NCI-H1436 (cell line): ENCODE data around the gene GSK3A.
A peak's percentile ranks its signal among the peaks of the same experiment; 100 is the strongest.

Experiments used
- DNase-seq: peaks from one replicate; lab custom pipeline; 2025; lab: John Stamatoyannopoulos, UW

Gene GSK3A

DNA sequence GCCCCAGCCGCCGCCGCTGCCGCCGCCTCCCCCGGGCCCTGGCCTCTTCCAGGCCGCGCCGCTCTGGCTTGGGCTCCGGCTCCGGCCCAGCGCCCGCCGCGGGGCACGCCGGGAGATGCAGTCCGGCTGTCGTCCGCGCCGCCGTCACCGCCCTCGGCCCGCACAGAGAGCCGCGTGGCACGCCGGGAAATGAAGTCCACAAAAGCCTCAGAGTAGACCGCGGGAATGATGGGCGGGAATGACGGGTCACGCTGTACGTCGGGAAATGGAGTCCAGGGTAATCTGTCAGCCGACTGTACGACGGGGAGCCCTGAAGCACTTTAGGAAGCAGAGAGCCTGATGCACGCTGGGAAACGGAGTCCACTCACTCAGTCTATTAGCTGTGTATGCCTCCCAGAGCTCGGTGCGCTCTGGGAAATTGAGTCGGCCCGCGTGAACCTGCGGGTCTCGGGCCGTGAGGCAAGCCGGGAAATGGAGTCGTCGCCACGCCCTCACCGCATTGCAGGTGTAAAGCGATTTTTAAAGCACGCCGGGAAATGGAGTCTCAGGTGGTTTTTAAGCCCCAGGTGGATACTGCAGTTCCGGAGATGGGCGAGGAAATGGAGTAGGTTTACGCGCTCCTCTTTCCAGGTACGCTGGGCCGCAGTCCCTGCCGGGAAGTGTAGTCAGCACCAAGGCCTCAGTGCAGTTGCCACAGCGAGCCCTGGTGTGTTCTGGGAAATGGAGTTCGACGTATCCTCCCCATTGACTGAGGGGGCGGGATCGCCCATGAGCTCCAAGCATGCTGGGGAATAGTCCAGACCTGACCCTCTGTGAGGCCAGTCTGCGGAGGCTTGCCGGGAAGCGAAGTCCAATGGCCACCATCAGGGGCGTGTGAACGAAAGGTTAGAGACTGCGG, at the start of gene GSK3A:
Gene GSK3A, minus strand, starts transcription at position 91 of the 898 bp plus-strand sequence. CDS start 137 bp downstream, outside the sequence.
- DNase-seq: peak; percentile 100

DNA sequence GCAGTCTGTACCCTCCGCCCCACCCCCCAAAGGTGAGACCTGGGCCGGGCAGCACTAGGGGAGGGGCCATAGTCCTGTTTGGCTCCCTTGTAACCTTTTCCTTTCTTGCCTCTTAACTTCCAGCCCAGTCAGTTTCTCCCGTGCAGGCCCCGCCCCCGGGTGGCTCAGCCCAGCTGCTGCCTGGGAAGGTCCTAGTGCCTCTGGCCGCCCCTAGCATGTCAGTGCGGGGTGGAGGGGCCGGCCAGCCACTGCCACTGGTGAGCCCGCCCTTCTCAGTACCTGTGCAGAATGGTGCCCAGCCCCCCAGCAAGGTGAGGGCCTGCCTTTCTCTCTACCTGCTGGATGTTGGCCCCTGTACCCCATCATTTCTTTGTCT, 49.0 kb upstream of the GSK3A start:
- DNase-seq: no peak

DNA sequence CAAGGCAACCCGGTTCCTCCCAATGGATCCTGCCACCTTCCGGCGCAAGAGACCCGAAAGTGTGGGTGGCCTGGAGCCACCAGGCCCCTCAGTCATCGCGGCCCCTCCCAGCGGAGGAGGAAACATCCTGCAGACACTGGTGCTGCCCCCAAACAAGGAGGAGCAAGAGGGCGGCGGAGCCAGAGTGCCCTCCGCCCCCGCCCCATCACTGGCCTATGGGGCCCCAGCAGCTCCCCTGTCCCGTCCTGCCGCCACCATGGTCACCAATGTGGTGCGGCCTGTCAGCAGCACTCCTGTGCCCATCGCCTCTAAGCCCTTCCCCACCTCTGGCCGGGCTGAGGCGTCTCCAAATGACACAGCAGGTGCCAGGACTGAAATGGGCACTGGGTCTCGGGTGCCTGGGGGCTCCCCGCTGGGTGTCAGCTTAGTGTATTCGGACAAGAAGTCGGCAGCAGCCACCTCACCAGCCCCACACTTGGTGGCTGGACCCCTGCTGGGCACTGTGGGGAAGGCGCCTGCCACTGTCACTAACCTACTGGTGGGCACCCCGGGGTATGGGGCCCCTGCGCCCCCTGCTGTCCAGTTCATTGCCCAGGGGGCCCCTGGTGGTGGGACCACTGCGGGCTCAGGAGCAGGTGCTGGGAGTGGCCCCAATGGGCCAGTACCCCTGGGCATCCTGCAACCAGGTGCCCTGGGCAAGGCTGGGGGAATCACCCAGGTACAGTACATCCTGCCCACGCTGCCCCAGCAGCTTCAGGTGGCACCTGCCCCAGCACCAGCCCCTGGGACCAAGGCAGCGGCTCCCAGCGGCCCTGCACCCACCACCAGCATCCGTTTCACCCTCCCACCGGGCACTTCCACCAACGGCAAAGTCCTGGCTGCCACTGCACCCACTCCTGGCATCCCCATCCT, 48.4 kb upstream of the GSK3A start:
- no peak for DNase-seq

DNA sequence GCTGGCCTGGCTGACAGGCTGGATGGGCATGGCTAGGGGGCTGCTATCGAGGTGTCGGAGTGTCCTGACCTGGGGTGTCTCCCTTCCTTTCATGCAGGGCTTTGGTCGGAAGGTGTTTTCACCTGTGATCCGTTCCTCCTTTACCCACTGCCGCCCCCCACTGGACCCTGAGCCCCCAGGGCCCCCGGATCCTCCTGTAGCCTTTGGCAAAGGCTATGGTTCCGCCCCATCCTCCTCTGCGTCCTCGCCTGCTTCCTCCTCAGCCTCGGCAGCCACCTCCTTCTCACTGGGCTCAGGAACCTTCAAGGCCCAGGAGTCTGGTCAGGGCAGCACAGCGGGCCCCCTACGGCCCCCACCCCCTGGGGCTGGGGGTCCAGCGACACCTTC, 47.7 kb upstream of the GSK3A start:
- no peak for DNase-seq

- no peak for DNase-seq
These were observed 47.2 kb upstream of the GSK3A start for GRCh38 chr19:42289556-42290041.

DNA sequence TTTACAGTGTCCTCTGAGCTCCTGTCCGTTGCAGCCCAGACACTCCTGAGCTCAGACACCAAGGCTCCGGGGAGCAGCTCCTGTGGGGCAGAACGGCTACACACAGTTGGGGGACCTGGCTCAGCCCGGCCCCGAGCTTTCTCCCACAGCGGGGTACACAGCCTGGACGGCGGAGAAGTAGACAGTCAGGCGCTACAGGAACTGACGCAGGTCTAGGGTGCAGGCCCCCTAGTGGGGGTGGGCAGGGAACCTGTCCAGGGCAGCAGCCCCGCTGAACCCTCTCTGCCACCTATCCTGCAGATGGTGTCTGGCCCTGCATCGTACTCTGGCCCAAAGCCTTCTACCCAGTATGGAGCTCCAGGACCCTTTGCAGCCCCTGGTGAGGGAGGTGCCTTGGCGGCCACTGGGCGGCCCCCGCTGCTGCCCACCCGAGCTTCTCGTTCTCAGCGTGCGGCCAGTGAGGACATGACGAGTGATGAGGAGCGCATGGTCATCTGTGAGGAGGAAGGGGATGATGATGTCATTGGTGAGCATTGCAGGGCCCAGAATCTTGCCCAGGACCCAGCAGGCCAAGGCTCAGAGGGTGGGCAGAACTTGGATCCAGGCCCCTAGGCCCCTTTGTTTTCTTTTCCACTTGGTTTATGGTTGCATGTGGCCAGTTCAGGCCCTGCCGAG, 46.6 kb upstream of the GSK3A start:
- no peak for DNase-seq

DNA sequence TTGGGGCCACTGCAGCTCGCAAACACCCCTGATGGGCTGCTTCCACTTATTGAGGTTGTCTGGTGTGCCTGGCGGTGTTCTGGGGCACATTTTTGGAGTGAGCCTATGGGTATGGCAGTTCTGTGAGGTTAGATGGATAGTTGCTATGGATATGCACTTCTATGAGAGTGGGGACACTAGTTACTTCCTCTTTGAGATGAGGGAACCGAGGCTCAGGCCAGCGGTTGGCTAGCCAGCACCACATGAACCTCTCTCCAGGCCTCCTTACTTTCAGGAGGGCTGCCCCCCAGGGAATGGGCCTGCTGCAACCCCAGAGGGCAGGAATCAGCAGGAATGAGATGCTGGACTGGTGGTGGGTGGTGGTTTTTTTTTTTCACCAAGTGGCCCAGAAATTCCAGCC, 46.0 kb upstream of the GSK3A start:
- no peak for DNase-seq

GRCh38 chr19:42287827-42288107, 45.4 kb upstream of the GSK3A start:
- no peak for DNase-seq

DNA sequence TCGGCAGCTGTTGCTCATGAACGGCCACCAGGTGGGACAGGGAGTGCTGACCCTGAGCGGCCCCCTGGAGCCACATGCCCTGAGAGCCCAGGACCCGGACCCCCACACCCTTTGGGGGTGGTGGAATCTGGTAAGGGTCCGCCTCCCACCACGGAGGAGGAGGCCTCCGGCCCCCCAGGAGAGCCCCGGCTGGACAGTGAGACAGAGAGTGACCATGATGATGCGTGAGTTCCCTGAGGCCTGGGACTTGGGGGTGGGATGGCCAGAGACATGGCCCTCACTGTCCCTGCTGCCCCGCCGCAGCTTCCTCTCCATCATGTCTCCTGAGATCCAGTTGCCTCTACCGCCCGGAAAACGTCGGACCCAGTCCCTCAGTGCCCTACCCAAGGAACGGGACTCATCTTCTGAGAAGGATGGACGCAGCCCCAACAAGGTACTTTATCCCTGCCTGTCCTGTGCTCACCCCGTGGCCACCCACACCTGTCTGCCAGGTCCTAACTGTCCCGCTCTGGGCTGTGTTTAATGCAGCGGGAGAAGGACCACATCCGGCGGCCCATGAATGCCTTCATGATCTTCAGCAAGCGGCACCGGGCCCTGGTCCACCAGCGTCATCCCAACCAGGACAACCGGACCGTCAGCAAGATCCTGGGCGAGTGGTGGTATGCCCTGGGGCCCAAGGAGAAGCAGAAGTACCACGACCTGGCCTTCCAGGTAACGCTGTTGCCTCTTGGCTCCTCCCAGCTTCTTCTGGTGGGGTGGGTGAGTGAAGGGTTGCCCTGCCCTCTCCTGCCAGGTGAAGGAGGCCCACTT, 44.8 kb upstream of the GSK3A start:
- no peak for DNase-seq

DNA sequence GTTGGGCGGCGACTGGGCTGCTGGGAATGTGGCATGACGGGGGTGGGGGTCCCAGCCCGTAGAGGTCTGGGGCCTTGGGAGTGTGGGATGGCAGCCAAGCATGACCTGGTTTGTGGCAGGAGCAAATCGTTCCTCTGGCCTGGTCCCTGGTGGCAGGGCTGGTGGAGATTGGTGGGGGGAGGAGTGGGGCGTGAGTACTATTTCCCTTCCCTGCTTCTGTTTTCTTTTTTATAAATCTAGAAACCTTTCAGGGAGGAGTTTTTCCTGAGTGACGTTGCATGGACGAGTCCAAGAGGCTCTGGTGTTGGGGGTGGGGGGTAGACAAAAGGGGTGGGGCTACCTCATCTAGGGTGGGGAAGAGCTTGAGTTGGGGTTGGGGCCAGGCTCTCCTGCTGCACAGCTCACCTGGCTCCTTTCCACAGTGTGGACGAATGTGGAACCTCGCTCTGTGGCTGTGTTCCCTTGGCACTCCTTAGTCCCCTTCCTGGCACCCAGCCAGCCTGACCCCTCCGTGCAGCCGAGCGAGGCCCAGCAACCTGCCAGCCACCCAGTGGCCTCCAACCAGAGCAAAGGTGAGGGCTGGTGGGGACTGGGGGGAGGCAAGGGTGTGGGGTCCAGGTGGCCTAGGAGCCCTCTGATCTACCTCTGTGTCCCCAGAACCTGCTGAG, 44.1 kb upstream of the GSK3A start:
- no peak for DNase-seq

- DNase-seq: no peak
These were observed 43.6 kb upstream of the GSK3A start for GRCh38 chr19:42285988-42286348.

- DNase-seq: no peak
These were observed 43.1 kb upstream of the GSK3A start for GRCh38 chr19:42285541-42285941.

- DNase-seq: no peak
These were observed 42.4 kb upstream of the GSK3A start for GRCh38 chr19:42284591-42285341.

GRCh38 chr19:42284066-42284501, 41.7 kb upstream of the GSK3A start:
- peak; percentile 81 for DNase-seq

DNA sequence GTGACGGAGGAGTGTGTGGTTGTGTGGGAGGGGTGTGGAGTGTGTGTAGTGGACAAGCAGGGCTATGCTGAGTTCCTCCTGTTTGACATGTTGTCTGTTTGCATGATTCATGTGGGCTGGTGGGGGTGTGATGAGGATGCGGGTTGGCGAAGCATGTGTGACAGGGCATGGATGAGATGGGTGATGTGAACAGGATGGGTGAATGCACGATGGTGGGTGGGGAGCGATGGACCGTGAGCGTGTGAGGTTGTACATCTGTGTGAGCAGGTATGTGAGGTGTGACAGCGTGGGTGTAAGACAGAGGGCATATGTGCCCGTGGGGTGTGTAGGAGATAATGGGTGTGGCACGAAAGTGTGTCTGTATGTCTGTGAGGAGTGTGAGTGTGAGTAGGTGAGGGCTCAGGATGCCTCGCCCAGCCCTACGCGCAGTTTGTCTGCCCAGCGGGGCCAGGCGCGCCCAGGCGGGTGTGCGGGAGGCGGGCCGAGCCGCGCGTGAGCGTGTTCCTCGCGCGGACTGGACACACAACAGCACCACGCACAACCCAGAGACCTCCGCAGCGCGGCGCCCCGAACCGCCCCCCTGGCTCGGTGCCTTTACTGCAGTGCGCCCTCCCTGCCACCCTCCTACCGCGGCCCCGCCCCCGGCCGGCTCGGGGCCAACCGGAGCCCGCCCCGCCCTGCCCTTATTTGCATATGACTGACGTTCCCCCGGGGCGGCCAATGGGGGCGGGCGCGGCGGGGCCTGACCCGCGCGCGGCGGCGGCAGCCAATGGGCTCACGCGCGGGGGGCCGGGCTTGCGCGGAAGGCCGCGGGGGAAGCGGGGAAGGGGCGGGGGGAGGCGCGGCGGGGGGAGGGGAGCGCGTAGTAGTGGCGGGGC, 41.0 kb upstream of the GSK3A start:
- peak; percentile 96 for DNase-seq

GRCh38 chr19:42282819-42283187, 40.4 kb upstream of the GSK3A start:
- DNase-seq: no peak

DNA sequence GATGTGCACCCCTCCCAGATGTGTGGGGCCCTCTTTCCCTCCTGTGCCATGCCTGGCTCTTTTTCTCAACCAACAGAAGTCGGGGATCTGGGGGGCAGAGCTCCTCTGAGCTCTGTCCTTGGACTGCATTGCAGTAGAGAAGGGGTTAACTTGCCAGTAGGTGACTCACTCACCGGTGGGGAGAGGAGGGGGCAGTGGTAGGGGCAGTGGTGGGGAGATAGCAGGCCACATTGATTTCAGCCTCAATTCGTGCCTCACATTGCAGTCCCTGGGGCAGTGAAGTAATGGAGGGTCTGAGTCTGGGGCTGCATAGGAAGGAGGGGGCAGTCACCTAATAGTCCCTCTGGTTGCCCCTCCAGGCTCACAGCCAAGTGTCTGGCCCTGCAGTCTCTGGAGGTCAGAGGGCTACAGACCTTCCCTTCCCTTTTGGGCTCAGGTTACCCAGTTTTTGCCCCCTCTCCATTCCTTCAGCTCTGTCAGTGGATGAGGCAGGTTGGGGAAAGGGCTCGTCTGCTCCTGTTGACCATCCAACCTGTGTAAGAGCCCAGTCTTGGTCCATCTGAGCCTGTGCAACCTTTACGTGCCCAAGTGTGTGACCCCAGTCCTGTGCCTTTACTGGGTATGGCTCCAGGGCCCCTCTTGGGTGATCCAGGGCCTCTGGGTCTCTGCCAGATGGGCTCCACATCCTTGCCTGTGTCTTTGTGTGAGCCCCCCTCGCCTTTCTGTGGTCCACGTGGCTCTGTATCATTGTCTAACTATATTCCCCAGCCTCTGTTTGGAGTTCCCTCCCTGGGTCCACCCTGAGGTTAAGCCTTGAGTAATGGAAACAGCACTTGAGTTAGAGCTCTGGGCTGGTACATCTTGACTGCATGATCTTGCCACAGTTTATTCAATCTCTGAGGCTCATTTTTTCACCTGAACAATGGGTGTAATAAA, 39.7 kb upstream of the GSK3A start:
- DNase-seq: peak; percentile 14

DNA sequence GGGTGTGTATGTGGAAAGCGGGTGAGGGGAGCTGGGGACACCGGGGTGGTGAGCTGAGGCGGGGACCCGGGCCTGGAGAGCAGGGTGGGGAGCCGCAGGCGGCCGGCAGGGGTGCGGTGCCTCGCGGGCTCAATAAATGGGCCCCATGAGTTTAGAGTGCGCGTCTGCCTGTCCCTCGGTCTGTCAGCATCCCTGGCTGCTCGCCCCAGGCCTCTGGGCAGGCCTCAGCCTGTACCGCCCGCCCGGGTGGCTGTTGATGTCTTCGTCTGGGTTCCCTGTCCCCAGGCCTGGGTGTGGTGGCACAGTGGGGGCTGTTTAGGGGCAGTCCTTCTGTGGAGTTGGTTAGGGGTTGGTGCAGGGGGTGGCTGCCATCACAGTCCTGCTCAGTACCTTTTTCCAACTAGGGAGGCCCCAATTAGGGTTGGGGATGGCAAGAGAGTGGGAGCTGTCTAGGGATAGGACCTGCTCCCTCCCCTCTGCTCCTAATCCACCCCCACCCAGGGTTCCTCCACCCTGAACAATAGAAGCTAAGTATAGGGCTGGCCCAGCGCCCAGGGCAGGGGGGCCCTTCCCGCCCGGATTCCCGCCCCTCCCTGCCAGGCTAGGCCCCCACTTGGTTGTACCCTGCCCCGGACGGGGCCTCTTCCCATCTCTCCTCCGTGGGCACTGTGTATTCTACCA, 38.9 kb upstream of the GSK3A start:
- peak; percentile 40 for DNase-seq
